ENCODE data around the gene ZNF423.
"Not testable (repeated sequence)": the region's sequence is repeated elsewhere in the genome, so short reads cannot be mapped to it uniquely, and the experiment has no call there.

Gene ZNF423

DNA sequence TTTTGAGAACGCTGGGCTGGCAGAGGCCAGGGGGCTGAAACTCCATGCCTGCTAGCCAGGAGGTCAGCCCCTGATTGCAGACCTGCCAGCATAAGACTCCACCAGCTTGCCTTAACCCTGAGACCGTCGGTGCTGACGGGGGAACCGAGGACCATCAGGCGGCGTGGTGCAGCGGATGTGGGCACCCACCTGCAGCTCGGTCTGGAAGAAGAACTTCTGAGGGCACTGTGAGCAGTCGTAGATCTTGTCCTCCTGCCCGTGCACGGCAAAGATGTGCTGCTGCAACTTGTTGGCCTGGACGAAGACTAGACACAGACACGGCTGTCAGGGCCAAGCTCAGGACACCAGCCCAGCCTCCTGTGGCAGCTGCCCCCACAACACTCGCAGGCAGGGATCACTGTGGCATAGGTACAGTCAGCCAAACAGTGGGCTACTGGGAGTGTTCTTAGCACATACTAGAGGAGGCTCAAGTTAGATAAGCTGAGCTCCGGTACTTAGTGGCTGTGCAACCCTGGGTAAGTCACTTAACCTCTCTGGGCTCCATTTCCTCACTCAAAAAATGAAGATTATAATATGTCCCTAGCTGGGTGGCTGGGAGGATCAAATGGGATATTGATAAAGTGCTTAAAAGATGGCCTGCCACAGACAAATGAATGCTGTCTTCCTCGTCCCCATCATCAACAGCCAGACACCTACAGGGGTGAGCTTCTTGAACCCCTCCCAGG is 332.3 kb downstream of the ZNF423 start:
- no peak for DNase-seq

DNA sequence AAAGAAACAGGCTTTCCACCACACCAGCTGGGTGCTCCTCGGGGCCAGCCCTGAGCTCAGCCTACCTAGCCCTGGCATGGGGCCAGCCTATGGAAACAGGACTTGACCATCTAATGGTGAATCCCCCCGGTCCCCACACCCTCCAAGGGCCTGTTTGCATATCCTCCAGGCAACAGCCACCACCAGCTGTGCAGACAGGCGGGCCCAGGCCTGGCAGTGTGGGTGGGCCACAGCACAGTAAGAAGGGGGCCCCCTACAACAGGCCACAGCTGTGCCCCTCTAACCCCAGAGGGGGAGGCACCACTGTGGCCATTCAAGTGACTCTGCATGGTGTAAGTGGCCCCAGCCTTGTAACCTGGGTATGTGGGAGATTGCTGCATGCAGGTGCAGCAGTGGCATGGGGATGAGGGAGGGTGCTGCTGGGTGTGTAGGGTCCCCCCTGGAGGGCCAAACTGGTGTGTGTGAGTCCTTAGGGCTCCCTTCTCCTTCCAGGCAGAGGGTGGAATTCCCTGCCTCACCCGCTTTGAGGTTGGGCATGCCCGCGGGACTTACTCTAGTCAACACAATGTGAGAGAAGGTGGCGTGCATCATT is 334.1 kb downstream of the ZNF423 start:
- no peak for DNase-seq

GRCh38 chr16:49520492-49521038 is 335.3 kb downstream of the ZNF423 start:
- DNase-seq, result no peak

DNA sequence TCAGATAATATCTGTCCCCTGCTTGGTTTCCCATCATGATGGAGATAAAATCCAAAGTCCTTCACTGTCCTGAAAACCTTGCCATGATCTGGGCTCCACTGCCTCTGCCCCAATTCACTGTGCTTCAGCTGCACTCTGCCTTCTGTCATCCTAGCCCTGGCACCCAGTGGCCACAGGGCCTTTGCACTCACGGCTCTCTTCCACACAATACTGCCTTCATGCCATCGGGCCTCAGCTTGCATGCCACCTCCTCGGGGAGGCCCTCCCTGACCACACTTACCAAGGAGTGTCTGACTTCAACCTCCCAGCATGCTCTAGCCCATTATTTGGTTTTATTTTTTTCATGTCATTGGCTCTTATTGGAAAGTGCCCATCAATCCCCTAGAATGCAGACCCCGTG is 336.2 kb downstream of the ZNF423 start:
- DNase-seq, result no peak

DNA sequence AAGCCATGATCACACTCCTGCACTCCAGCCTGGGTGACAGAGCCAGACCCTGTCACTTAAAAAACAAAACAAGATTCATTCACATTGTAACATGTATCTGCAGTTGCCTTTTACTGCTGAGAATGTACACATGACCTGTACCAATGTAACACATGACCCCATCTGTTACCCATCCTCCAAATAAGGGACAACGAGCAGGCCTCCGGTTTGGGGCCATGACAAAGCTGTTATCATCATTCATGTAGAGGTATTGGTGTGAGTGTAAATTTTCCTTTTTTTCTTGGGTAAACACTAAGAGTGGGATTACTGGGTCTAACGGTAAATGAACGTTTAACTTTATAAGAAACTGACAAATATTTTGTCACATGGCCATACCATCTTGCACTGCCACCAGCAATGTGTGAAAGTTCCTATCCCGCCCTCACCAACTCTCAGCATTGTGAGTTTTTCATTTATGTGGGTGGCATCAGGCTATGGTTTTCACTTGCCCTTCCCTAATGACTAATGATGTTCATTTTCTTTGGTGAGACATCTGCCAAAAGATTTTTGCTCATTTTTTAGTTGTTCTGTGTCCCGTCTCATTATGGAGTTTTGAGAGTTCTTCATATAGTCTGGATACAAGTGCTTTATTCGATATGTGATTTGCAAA is 336.8 kb downstream of the ZNF423 start:
- no peak for DNase-seq

DNA sequence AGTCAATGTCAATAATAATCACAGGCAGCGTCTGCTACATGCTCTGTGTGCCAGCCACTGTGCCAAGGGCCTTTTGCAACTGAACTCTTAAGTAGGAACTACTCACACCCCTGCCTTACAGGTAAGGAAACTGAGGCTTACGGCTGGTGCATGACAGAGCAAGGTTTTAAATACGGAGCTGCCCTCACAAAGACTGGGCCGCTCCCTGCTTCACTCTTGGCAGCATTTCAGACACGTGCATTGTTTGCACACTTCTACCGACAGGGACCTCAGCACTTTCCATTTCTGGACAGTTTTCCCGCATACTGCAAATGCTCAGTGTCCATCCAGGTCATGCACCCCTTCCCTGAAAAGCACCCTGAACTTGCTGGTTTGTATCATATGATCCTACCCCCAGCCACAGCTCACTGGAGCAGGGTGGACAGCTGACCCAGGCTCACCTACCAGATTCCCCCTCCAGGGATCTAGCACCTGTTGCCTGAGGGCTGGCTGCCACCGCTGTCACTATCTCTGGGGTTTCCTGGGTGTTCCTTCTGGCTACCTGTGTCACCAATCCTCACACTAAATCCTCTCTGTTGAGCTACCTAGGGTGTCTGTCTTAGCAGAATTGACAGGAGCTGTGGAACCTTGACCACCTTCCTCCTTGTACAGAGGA is 339.4 kb downstream of the ZNF423 start:
- DNase-seq, result no peak

DNA sequence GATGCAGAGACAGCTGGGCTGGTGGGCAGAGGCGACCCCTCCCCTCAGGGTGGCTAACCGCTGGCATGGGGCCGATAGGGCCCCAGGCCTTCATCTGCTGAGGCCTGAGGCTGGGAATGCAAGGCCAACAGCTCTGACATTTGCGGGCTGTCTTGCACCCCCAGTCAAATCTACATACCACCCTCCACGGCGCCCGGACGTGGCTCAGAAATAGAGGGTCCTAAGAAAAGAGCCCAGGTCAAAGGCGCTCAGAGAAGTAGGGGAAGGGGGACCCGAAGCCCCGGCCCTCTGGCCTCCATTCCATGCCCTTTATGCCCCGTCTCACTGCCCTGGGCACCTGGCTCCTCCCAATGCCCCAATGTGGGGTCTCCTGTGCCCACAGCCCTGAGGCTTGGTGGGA is 340.1 kb downstream of the ZNF423 start:
- no peak for DNase-seq

DNA sequence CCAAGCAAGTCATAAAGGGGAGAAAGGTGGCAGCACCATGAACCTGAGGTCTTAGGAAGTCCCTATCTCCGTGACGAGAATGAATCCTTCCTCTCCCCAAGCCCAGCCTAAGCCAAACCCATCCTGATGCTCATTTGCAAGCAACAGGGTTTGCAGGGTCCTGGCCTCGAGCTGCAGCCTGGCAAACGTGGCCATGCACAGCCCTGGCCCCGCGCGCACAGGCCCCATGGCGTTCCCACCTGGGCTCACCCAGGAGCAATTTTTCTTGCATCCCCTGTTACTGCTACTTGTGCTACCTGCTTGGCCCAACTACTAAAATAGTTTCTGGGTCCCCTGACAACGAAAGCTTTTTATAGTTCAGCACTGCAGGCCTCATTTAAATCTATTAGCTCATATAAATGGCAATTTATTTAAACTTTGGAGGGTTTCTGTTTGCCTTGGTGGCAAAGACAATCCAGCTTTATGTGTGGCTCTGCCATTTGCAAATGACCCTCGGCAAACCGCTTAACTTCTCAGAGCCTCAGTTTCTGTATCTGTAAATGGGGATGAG is 340.8 kb downstream of the ZNF423 start:
- no peak for DNase-seq

GRCh38 chr16:49514073-49514980 is 341.6 kb downstream of the ZNF423 start:
- no peak for DNase-seq

DNA sequence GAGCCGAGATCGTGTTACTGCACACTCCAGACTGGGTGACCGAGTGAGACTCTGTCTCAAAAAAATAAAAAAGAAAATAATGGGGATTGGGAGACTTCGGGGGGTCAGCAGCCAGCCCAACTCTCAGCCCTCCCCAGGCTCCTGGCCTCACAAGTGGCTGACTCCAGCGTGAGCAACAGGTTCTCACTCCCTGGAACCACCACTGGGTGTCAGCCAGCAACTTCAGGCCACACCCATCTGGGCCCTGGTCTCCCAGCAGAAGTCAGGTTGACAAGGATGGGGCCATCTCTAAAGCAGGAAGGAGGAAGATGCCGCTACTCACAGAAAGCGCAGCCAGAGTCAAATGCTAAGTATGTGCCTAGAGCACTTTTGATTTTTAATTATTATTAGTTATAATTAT is 342.9 kb downstream of the ZNF423 start:
- peak; percentile 38 for DNase-seq

GRCh38 chr16:49510654-49511305 is 345.1 kb downstream of the ZNF423 start:
- no peak for DNase-seq

DNA sequence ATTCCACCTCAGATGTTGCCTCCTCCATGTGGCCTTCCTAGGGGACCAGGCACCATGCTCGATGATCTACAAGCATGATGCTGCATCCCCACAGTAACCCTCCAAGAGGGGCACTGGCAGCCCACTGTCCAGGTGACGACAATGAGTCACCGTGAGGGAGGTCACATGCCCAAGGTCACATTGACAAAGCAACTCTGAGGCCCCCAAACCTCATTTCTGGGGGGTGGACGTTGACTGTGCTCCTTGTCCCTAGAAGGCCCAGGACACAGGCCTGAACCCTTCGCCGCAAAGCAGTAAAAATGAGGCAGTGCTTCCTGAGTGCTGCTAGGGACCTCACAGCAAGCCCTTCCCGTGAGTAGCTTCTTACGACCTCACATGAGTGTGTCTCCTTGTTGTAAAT is 345.8 kb downstream of the ZNF423 start:
- no peak for DNase-seq

DNA sequence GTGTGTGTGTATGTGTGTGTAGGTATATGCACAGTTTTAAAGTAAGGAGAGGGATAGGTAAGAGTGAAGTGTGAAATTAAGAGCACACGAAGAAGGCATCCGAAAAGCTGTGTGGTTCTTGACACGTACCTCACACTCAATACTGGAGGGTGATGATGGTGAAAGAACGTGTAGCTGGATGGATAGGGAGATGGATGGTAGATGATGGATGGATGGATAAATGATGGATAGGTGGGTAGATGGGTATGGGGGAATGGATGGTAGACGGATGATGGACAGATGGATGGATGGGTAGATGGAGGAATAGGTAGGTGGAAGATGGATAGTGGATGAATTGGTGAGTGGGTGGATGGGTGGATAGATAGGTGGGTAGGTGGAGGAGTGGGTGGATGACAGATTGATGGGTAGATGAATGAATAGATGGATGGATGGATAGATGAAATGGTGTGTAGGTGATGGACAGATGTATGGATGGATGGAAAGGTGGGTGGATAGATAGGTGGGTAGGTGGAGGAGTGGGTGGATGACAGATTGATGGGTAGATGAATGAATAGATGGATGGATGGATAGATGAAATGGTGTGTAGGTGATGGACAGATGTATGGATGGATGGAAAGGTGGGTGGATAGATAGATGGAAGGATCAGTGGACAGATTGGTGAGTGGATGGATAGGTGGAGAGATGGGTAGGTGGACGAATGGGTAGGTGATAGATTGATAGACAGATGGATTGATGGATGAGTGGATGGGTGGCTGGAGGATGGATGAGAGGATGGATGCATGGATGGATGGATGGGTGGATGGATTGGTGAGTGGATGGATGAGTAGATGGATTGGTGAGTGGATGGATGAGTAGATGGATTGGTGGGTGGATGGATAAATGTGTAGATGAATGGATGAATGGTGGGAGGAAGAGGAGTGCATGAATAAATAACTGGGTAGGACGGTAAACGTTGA is 349.6 kb downstream of the ZNF423 start:
- DNase-seq, result not testable (repeated sequence)

GRCh38 chr16:49505556-49505955 is 350.4 kb downstream of the ZNF423 start:
- DNase-seq, result no peak

DNA sequence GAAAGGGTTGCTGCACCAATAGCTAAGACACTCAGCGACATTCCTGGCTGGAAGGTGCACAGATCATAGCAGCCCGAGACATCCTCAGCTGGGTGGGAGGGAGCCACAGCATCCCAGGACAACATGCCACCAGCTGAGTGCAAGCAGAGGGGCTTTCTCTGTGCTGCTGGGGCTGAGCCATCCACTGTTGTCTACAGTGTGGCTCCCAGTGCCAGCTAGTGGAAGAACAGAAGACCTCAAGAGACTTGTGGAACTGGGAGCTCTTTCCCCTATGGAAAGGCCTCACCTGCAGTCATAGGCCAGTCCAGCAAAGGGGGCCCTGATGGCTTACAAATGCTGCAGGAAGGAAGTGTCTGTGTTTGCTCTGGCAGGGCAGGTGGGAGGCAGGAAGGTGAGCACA is 351.3 kb downstream of the ZNF423 start:
- DNase-seq, result no peak

- DNase-seq, result peak; percentile 62
Measured at GRCh38 chr16:49504023-49504364, 351.9 kb downstream of the ZNF423 start.

DNA sequence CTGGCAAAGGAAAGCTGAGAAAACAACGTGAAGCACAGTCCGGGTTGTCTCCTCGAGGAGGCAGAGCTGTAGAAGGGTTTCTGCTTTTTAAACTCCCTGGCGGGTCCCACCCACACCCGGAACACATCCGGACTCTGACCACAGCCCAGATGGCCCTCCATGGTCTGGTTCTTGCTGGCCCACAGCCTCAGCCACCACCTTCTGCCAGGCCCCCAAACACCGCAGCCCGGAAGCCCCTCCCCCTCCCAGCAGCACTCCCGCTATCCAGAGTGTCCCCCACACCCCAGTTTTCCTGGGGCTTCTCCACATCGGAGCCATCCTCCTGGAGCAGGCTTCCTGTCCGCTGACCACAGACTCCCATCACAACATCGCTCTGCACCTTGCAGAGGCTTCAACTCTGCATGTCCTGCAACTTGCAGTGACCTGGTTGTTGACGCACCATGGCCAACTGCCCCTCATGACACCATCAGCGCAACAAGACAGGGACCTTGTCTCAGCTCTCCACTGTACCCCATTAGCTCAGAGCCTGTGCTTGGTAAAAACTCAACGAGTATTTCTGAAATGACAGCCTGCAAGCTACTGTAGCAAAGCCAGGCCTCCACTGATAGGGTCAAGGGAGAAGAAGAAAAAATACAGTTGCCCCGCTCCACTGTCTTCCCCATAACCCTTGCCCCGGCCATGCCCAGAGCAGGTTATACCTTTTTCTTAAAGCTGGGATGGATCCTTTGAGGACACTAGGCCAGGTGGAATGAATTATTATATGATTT is 352.5 kb downstream of the ZNF423 start:
- peak; percentile 73 for DNase-seq

- DNase-seq, result no peak
Measured at GRCh38 chr16:49502136-49502881, 353.6 kb downstream of the ZNF423 start.

All from MV-4-11 (cell line).